ENCODE data around the gene BOC. TPM values are rescaled to one million over a fixed set of nuclear protein-coding genes. Genes with fewer than 3 reads are reported as not detected.

The BOC gene
- total and polyA plus RNA-seq, 2 of the 13 experiments (the other 11 are each of a cell fraction or from before 2014, with no cell fraction given): 0.04 TPM; not detected in 1

DNA sequence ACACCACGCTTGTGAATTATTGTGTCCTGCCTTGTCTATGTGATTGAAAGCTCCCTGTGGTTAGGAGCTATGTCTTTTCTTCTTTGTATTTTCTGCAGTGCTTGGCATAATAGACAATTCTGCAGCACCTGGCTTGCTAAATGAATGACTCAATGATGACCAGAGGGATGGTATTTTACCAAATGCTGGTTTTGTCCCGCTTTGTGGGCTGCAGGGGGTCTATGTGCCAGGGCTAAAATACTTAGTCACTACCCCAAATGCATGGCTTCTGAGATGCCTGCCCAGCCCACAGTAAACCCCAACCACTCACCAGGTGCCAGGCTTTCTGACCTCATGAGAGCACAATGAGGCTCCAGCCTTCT, 50.9 kb downstream of the BOC start (continued):
- TF ChIP-seq, protein P1, sequence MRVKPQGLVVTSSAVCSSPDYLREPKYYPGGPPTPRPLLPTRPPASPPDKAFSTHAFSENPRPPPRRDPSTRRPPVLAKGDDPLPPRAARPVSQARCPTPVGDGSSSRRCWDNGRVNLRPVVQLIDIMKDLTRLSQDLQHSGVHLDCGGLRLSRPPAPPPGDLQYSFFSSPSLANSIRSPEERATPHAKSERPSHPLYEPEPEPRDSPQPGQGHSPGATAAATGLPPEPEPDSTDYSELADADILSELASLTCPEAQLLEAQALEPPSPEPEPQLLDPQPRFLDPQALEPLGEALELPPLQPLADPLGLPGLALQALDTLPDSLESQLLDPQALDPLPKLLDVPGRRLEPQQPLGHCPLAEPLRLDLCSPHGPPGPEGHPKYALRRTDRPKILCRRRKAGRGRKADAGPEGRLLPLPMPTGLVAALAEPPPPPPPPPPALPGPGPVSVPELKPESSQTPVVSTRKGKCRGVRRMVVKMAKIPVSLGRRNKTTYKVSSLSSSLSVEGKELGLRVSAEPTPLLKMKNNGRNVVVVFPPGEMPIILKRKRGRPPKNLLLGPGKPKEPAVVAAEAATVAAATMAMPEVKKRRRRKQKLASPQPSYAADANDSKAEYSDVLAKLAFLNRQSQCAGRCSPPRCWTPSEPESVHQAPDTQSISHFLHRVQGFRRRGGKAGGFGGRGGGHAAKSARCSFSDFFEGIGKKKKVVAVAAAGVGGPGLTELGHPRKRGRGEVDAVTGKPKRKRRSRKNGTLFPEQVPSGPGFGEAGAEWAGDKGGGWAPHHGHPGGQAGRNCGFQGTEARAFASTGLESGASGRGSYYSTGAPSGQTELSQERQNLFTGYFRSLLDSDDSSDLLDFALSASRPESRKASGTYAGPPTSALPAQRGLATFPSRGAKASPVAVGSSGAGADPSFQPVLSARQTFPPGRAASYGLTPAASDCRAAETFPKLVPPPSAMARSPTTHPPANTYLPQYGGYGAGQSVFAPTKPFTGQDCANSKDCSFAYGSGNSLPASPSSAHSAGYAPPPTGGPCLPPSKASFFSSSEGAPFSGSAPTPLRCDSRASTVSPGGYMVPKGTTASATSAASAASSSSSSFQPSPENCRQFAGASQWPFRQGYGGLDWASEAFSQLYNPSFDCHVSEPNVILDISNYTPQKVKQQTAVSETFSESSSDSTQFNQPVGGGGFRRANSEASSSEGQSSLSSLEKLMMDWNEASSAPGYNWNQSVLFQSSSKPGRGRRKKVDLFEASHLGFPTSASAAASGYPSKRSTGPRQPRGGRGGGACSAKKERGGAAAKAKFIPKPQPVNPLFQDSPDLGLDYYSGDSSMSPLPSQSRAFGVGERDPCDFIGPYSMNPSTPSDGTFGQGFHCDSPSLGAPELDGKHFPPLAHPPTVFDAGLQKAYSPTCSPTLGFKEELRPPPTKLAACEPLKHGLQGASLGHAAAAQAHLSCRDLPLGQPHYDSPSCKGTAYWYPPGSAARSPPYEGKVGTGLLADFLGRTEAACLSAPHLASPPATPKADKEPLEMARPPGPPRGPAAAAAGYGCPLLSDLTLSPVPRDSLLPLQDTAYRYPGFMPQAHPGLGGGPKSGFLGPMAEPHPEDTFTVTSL (CRISPR knock-in tag; IDR thresholded peaks at IDR 0.05; ENCODE audit: borderline replicate concordance): no peak
- TF ChIP-seq, protein P2, sequence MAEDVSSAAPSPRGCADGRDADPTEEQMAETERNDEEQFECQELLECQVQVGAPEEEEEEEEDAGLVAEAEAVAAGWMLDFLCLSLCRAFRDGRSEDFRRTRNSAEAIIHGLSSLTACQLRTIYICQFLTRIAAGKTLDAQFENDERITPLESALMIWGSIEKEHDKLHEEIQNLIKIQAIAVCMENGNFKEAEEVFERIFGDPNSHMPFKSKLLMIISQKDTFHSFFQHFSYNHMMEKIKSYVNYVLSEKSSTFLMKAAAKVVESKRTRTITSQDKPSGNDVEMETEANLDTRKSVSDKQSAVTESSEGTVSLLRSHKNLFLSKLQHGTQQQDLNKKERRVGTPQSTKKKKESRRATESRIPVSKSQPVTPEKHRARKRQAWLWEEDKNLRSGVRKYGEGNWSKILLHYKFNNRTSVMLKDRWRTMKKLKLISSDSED (CRISPR knock-in tag; IDR thresholded peaks at IDR 0.05): no peak
- no peak for TF ChIP-seq ZNF446 (CRISPR knock-in tag; IDR thresholded peaks at IDR 0.05)
- TF ChIP-seq ZNF790 (CRISPR knock-in tag; IDR thresholded peaks at IDR 0.05; ENCODE audit: borderline replicate concordance): no peak
- no peak for TF ChIP-seq FOSL2 (CRISPR knock-in tag; IDR thresholded peaks at IDR 0.05)
- no peak for TF ChIP-seq NKX3-1 (CRISPR knock-in tag; IDR thresholded peaks at IDR 0.05)
- no peak for TF ChIP-seq NBN (conservative IDR thresholded peaks at IDR 0.05)
- TF ChIP-seq SNAPC2 (CRISPR knock-in tag; IDR thresholded peaks at IDR 0.05): no peak
- TF ChIP-seq KLF15 (CRISPR knock-in tag; IDR thresholded peaks at IDR 0.05; ENCODE audit: borderline replicate concordance): no peak
- no peak for TF ChIP-seq ZNF335 (CRISPR knock-in tag; IDR thresholded peaks at IDR 0.05)

Data from HepG2 (cell line).